AG08396 (cell line): ENCODE data around the gene RERE.
A peak's percentile ranks its signal among the peaks of the same experiment; 100 is the strongest.
"Not testable (repeated sequence)": the region's sequence is repeated elsewhere in the genome, so short reads cannot be mapped to it uniquely, and the experiment has no call there.

Experiments used
- DNase-seq: peaks from one replicate; pipeline ENCODE4 v3.0.0; 2012; ENCODE audit warnings: low spot score, mixed read lengths

Gene RERE

GRCh38 chr1:8602471-8603219 lies 214.8 kb downstream of the RERE start:
- no peak for DNase-seq

- DNase-seq, result no peak
Observed at GRCh38 chr1:8600336-8600735, 217.1 kb downstream of the RERE start.

GRCh38 chr1:8599646-8600212 lies 217.7 kb downstream of the RERE start:
- no peak for DNase-seq

- peak; percentile 15 for DNase-seq
Observed at GRCh38 chr1:8598783-8599182, 218.7 kb downstream of the RERE start.

- peak; percentile 56 for DNase-seq
Observed at GRCh38 chr1:8598060-8598724, 219.2 kb downstream of the RERE start.

- DNase-seq, result peak; percentile 26
Observed at GRCh38 chr1:8597455-8597854, 220.0 kb downstream of the RERE start.

GRCh38 chr1:8595941-8596340 lies 221.5 kb downstream of the RERE start:
- peak; percentile 29 for DNase-seq

GRCh38 chr1:8595332-8595731 lies 222.1 kb downstream of the RERE start:
- no peak for DNase-seq

- DNase-seq, result not testable (repeated sequence)
Observed at GRCh38 chr1:8593292-8593691, 224.1 kb downstream of the RERE start.

- DNase-seq, result no peak
Observed at GRCh38 chr1:8591569-8591968, 225.9 kb downstream of the RERE start.

- DNase-seq, result no peak
Observed at GRCh38 chr1:8590721-8591351, 226.6 kb downstream of the RERE start.

GRCh38 chr1:8589571-8589970 lies 227.9 kb downstream of the RERE start:
- DNase-seq, result no peak

GRCh38 chr1:8587784-8588183 lies 229.7 kb downstream of the RERE start:
- no peak for DNase-seq

- DNase-seq, result no peak
Observed at GRCh38 chr1:8586438-8586837, 231.0 kb downstream of the RERE start.

GRCh38 chr1:8584316-8584715 lies 233.1 kb downstream of the RERE start:
- DNase-seq, result no peak

- DNase-seq, result no peak
Observed at GRCh38 chr1:8583031-8583430, 234.4 kb downstream of the RERE start.

GRCh38 chr1:8580566-8580965 lies 236.9 kb downstream of the RERE start:
- no peak for DNase-seq

- DNase-seq, result no peak
Observed at GRCh38 chr1:8578936-8579335, 238.5 kb downstream of the RERE start.

- DNase-seq, result no peak
Observed at GRCh38 chr1:8578132-8578877, 239.1 kb downstream of the RERE start.

- DNase-seq, result no peak
Observed at GRCh38 chr1:8574985-8575384, 242.5 kb downstream of the RERE start.

GRCh38 chr1:8572106-8572505 lies 245.3 kb downstream of the RERE start:
- DNase-seq, result no peak
